Measurements from ENCODE around the gene ZNF213.

Gene ZNF213, protein sequence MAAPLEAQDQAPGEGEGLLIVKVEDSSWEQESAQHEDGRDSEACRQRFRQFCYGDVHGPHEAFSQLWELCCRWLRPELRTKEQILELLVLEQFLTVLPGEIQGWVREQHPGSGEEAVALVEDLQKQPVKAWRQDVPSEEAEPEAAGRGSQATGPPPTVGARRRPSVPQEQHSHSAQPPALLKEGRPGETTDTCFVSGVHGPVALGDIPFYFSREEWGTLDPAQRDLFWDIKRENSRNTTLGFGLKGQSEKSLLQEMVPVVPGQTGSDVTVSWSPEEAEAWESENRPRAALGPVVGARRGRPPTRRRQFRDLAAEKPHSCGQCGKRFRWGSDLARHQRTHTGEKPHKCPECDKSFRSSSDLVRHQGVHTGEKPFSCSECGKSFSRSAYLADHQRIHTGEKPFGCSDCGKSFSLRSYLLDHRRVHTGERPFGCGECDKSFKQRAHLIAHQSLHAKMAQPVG

DNA sequence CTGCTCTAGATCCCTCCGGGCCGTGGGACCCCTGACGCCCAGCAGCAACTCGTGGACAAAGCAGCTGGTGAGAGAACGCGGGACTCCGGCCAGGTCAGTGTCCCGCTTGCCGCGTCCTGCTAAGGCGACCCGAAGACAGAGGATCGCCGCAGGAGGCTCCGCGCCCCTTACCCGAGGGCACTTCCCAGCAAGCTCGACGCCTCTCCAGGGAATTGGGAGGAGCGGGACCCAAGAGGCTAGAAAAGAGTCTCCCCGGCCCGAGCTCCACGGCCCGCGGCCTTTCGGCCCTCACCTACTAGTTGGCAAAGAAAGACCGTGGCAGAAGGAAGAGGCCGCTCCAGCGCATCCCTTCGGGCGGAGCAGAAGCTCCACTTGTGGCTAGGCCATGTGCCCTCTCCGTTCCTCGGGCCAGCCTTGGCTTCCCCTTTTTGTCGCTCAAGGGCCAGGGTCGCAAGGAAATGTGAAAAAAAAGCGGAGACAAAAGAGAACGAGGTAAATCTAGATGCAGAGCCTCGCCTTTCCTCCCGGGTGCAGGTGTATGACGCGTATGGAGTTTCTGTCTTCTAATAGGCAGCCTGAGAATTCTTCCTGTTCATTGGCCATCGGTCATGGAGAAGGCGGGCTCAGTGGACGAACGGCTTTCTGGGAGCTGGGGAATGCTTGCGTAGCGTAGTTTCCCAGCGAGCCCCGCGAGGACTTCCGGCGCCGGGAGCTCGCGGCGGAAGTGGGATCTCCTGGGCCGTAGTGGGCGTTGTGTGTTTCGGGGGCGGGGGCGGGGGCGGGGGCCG, at the start of gene ZNF213:
ZNF213 (plus strand) TSS at position 692 of the 788 bp plus-strand sequence. CDS start 2,252 bp downstream, outside the sequence.
- peak; percentile 97 for DNase-seq

GRCh38 chr16:3085868-3086595, 48.8 kb upstream of the ZNF213 start:
- no peak for DNase-seq

DNA sequence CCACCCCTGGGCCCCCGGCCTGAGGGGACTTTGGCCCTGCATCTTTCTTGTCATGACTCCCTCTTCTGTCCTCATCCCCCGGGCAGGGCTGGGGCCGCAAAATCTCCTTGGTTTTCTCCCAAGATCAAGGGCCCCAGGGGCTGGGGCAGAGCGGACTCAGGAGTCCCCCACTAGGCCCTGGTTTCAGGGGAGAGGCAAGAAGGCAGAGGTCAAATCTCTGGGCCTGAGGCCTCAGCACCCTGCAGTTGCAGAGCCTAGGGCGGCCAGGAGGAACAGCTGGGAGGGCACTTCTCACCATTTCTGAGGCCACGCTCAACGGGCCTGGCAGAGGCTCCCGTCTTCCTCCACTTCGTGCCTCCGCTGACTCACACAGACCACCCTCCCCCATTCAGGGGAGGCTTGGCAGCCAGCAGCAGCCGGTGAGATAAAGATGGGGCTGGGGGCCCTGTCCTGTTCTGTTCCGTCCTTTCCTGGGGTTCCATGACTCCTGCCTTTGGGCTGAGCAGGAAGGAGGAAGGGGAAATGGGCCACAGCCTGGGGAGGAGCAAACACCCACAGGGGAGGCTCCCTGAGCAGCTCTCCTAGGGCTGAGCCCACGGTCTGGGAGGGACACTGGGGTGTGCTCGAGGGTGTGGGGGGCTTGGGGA, 48.1 kb upstream of the ZNF213 start:
- DNase-seq = no peak

DNA sequence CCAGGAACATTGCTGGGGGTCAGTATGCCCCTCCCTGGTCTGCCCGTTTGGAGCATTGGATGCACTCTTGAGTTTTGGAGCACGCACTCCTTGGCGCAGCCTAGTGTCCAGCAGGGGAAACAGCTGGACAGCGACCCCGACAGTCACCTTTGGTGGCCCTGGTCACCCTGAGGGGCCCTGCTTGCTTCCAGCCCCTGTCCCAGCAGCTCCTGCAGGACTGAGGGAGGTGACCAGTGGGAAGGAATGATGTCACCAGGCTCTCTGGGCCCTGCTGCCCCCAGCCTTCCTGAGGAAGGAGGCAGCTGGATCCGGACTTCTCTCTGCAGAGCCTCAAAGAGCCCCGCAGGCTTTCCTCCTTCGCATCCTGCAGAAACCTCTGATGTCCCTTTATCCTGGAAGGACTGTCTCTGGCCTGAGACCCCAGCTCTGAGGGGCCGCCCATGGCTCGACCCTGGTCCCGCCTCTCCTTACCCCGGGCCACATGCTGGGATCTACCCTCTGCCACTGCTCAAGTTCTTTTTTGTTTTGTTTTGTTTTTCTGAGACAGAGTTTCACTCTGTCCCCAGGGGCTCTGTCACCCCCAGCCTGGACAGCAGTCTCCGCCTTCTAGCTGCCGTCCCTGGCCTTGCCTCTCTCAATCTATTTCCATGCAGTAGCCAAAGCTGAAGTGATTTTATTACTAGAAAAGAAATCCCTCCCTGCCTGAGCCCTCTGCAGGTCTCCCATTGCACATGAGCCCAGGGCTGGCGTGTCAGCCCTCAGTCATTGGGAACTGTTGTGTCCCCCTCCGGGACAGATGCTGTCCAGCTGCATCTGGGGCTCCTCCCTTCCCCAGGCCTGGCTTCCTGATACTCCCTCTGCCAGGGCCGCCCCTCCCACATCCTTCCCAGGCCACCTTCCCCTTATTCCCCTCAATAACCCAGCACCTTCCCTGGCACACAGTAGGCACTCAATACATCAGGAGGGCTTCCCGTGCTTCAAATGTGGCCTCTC, 47.3 kb upstream of the ZNF213 start:
- DNase-seq = no peak

- DNase-seq = no peak
Measured at GRCh38 chr16:3088450-3088849, 46.4 kb upstream of the ZNF213 start.

- no peak for DNase-seq
Measured at GRCh38 chr16:3088925-3089716, 45.7 kb upstream of the ZNF213 start.

GRCh38 chr16:3089717-3090592, 44.9 kb upstream of the ZNF213 start:
- no peak for DNase-seq

- DNase-seq = no peak
Measured at GRCh38 chr16:3091551-3091950, 43.3 kb upstream of the ZNF213 start.

DNA sequence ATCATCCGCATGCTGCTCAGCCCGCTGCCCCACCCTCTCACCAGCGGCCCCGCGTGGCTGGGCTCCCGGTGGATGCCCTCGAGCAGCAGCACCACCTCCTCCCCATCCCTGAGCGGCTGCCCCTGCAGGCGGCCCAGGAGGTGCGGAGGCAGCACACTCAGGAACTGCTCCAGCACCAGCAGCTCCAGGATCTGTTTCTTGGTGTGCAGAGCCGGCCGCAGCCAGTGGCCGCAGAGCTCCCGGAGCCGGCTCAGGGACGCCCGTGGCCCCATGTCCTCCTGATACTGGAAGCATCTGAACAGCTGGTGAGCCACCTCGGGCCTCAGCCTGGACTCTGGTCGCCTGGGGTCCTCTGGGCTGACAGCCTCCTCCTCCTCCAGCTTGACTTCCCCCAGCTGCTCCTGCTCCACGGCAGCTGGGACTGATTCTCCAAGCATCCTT, 42.3 kb upstream of the ZNF213 start:
- no peak for DNase-seq

- DNase-seq = no peak
Measured at GRCh38 chr16:3094289-3095027, 40.4 kb upstream of the ZNF213 start.

DNA sequence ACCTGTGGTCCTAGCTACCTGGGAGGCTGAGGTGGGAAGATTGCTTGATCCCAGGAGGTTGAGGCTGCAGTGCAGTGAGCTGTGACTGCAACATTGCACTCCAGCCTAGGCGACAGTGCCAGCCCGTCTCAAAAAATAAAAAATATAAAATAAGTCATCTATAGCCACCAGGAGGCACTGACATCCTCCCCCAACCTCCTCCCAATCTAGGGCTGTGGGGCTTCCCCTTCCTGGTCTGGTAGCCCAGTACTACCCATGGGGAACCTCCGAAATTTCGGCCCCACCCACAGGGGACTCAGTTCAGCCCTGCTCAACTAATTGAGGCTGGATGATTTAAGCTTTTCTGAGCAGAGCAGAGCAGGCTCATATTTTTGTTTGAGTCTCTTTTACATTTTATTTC, 39.0 kb upstream of the ZNF213 start:
- no peak for DNase-seq

GRCh38 chr16:3096362-3096761, 38.5 kb upstream of the ZNF213 start:
- DNase-seq = no peak

DNA sequence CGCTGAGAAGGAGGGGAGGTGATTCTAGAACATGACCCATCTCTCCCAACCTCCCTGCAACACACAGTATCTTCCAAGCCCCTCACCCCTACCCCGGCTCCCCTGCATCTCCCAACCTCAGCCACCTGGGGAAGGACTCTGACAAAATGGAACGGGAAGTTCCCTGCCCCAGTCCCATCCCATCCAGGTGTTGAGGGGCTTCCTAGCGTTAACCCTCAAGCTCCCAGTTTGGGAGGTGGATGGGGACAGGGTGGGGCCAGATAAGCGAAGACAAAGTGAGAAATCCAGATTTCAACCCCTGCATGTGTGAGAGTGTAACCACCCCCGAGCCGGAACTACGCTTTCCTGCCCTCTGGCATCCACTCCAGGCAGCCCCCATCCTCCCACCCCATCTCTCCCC, 37.6 kb upstream of the ZNF213 start:
- DNase-seq = no peak

GRCh38 chr16:3098459-3099394, 36.1 kb upstream of the ZNF213 start, which contains the start of gene ZSCAN10:
TSS of gene ZSCAN10 (minus strand) at chr16:3099294. CDS start at chr16:3092937, 6,357 bp downstream.
- no peak for DNase-seq

- no peak for DNase-seq
Measured at GRCh38 chr16:3099395-3099731, 35.5 kb upstream of the ZNF213 start.

DNA sequence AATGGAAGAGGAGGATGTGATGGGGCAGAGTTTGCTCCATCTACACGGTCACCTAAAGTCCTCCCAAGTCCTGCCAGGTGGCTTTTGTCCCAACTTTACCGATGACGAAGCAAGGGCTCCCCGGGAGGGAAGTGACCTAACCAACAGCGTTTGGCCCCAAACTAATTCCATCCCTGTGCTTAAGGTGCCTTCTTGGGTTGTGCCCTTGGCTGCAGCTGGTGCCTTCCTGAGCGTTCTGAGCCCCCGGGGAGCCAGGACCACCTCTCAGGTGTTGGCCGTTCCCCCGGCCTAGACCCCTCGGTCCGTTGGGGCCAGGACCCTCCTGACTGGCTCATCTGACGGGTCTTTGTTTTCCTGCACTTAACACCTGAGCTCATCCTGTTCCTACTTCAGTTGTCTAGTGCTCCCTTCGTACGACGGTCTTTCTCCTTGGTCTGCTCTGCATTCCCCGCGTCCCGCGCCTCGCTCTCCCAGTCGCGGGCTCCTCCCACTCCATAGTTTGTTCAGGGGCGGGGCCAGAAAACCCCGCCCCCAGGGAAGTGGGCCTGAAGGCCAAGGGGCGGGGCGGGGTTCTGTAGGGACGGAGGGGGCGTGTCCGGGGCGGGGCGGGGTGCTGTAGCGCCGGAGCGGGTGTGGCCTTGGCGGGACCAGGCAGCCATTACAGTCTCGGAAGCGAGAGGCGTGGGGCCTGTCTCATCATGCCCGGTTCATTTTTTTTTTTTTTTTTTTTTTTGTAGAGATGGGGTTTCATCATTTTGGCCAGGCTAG, 34.9 kb upstream of the ZNF213 start:
- no peak for DNase-seq

Data from DMS79 treated with DMSO at 0.1 percent for 48 hours (cell line).